Smooth muscle cell (in vitro differentiated cells): ENCODE data around the gene WWOX. TPM values are rescaled to one million over a fixed set of nuclear protein-coding genes. Genes with fewer than 3 reads are reported as not detected.

ENCODE experiments used
- DNase-seq: peaks from one replicate; lab custom pipeline; 2025; ENCODE audit not compliant: unreplicated experiment; lab: John Stamatoyannopoulos, UW
- H2AFZ ChIP-seq: fragments of 200-600 bp; sonication (generic); 2 replicates; pipeline ENCODE4 v1.6.0; 2016; ENCODE audit warnings: antibody characterized with exemption, low read depth, mild to moderate bottlenecking
- H3F3A ChIP-seq: fragments of 200-600 bp; sonication (generic); 2 replicates; pipeline ENCODE4 v1.6.0; 2017; ENCODE audit warnings: antibody characterized with exemption, low read depth
- H3K27ac ChIP-seq: fragments of 200-600 bp; sonication (generic); 2 replicates; pipeline ENCODE4 v1.5.1; 2016; ENCODE audit warnings: low read depth, mild to moderate bottlenecking
- H3K27me3 ChIP-seq: fragments of 200-600 bp; sonication (generic); 2 replicates; pipeline ENCODE4 v1.6.1; 2016; ENCODE audit warnings: low read depth, mild to moderate bottlenecking
- H3K36me3 ChIP-seq: fragments of 200-600 bp; sonication (generic); 2 replicates; pipeline ENCODE4 v1.5.1; 2016; ENCODE audit warnings: low read depth
- H3K4me1 ChIP-seq: fragments of 200-600 bp; sonication (generic); 2 replicates; pipeline ENCODE4 v1.5.1; 2016; ENCODE audit warnings: low read depth
- H3K4me2 ChIP-seq: fragments of 200-600 bp; sonication (generic); 2 replicates; pipeline ENCODE4 v1.6.0; 2016; ENCODE audit warnings: mild to moderate bottlenecking
- H3K4me3 ChIP-seq: fragments of 200-600 bp; sonication (generic); 2 replicates; pipeline ENCODE4 v1.5.1; 2016; ENCODE audit warnings: mild to moderate bottlenecking
- H3K79me2 ChIP-seq: fragments of 200-600 bp; sonication (generic); 2 replicates; pipeline ENCODE4 v1.6.0; 2016; ENCODE audit warnings: low read depth, mild to moderate bottlenecking
- H3K9ac ChIP-seq: fragments of 200-600 bp; sonication (generic); 2 replicates; pipeline ENCODE4 v1.6.0; 2016; ENCODE audit warnings: low read depth
- H3K9me3 ChIP-seq: fragments of 200-600 bp; sonication (generic); replicated peaks from 2 replicates; pipeline ENCODE4 v1.5.1; 2016; ENCODE audit warnings: low read depth
- H4K20me1 ChIP-seq: fragments of 200-600 bp; sonication (generic); 2 replicates; pipeline ENCODE4 v1.6.0; 2016; ENCODE audit warnings: low read depth
- CTCF ChIP-seq: fragments of 200-600 bp; sonication (generic); IDR thresholded peaks from 2 replicates; pipeline ENCODE4 v1.5.1; 2017; ENCODE audit warnings: borderline replicate concordance, mild to moderate bottlenecking, antibody characterized with exemption; ENCODE audit not compliant: insufficient read depth, poor library complexity, severe bottlenecking
- WGBS: methylation state at CpG from one replicate; pipeline ENCODE4 v1.1.7; 2016; ENCODE audit warnings: low lambda C conversion rate; 5-methylcytosine and 5-hydroxymethylcytosine counted together
- polyA plus RNA-seq: library from polyadenylated mRNA; unstranded; fragments of >200 nt; fragmentation: Nextera tagmentation; extraction: Ambion mirVana; gene quantifications from 2 replicates; pipeline ENCODE4 v1.2.1, GENCODE V29; 2016
- total RNA-seq: library from RNA; depleted of rRNA; stranded (reverse); fragments of >200 nt; gene quantifications from 2 replicates; pipeline ENCODE4 v1.2.3, GENCODE V29; 2014

Gene WWOX
- total and polyA plus RNA-seq, 2 experiments from 2014 or later: 7.5 to 14.0 TPM

GRCh38 chr16:79005096-79005495, 905.6 kb downstream of the WWOX start:
- Histone ChIP-seq H3K4me3 (no peak overlapping the region), H3F3A (no peaks in the 10 kb centered on the region), H3K9me3 (no peaks in the 10 kb centered on the region), H3K4me2 (no peak overlapping the region), H3K27ac (no peak overlapping the region), H2AFZ (no peak overlapping the region), H3K79me2 (no peaks in the 10 kb centered on the region), H4K20me1 (no peaks in the 10 kb centered on the region), H3K36me3 (no peaks in the 10 kb centered on the region), H3K27me3 (peaks cover 8% of the 10 kb centered on the region), H3K4me1 (peaks cover 7% of the 10 kb centered on the region), H3K9ac (no peak overlapping the region)
- WGBS: 98% methylated on average over 6 of the region's 6 CpGs
- no peak for TF ChIP-seq CTCF
- DNase-seq: no peak

GRCh38 chr16:79006206-79006605, 906.8 kb downstream of the WWOX start:
- Histone ChIP-seq H3K36me3 (no peaks in the 10 kb centered on the region), H3K9ac (no peak overlapping the region), H3K79me2 (no peaks in the 10 kb centered on the region), H3K4me3 (no peak overlapping the region), H2AFZ (no peak overlapping the region), H3K4me2 (no peak overlapping the region), H3K27me3 (peaks cover 8% of the 10 kb centered on the region), H3K9me3 (no peaks in the 10 kb centered on the region), H3F3A (no peaks in the 10 kb centered on the region), H3K27ac (no peak overlapping the region), H3K4me1 (peaks cover 7% of the 10 kb centered on the region), H4K20me1 (no peaks in the 10 kb centered on the region)
- 98% methylated on average over 6 of the region's 8 CpGs for WGBS
- no peak for TF ChIP-seq CTCF
- DNase-seq: no peak

GRCh38 chr16:79006765-79007164, 907.3 kb downstream of the WWOX start:
- no peaks in the 10 kb centered on the region for H4K20me1 ChIP-seq
- WGBS: 72% methylated on average over 5 of the region's 5 CpGs
- H3K79me2 ChIP-seq: no peaks in the 10 kb centered on the region
- H3K4me1 ChIP-seq: peaks cover 1% of the 10 kb centered on the region
- H3F3A ChIP-seq: no peaks in the 10 kb centered on the region
- peaks cover 8% of the 10 kb centered on the region for H3K27me3 ChIP-seq
- TF ChIP-seq CTCF: no peak
- H3K36me3 ChIP-seq: no peaks in the 10 kb centered on the region
- no peaks in the 10 kb centered on the region for H3K9me3 ChIP-seq
- H3K9ac ChIP-seq: no peak overlapping the region
- no peak for DNase-seq
- H3K4me2 ChIP-seq: no peak overlapping the region
- H2AFZ ChIP-seq: no peak overlapping the region
- H3K4me3 ChIP-seq: no peak overlapping the region
- H3K27ac ChIP-seq: no peak overlapping the region

- Histone ChIP-seq H2AFZ (no peak overlapping the region), H3F3A (no peaks in the 10 kb centered on the region), H3K9me3 (no peaks in the 10 kb centered on the region), H3K27me3 (peaks cover 8% of the 10 kb centered on the region), H3K4me2 (no peak overlapping the region), H3K79me2 (no peaks in the 10 kb centered on the region), H3K9ac (no peak overlapping the region), H3K27ac (no peak overlapping the region), H3K4me3 (no peak overlapping the region), H3K4me1 (no peaks in the 10 kb centered on the region), H3K36me3 (no peaks in the 10 kb centered on the region), H4K20me1 (no peaks in the 10 kb centered on the region)
- no peak for DNase-seq
- TF ChIP-seq CTCF: no peak
- WGBS: 91% methylated on average over 3 of the region's 3 CpGs
These were observed 908.2 kb downstream of the WWOX start for GRCh38 chr16:79007614-79008013.
